Embryonic facial prominence (tissue), 1 donor: Measurements from ENCODE around the gene AKAP7.
"Not testable (repeated sequence)": the region's sequence is repeated elsewhere in the genome, so short reads cannot be mapped to it uniquely, and the experiment has no call there.

ENCODE experiments used
- DNase-seq: peaks from one replicate; pipeline ENCODE4 v3.0.0-alpha.2; 2016; ENCODE audit errors: extremely low spot score

AKAP7 gene

GRCh38 chr6:131135244-131136020, at the start of gene AKAP7:
Gene AKAP7 (plus strand): TSS chr6:131135467. CDS start chr6:131135764, 297 bp downstream.
- DNase-seq: peak; percentile 10

GRCh38 chr6:131090339-131090738, 44.9 kb upstream of the AKAP7 start:
- DNase-seq: not testable (repeated sequence)

GRCh38 chr6:131091944-131092343, 43.3 kb upstream of the AKAP7 start:
- not testable (repeated sequence) for DNase-seq

- DNase-seq: no peak
Measured at GRCh38 chr6:131093334-131093733, 41.9 kb upstream of the AKAP7 start.

- no peak for DNase-seq
Measured at GRCh38 chr6:131096786-131097185, 38.5 kb upstream of the AKAP7 start.

- DNase-seq: no peak
Measured at GRCh38 chr6:131101911-131102680, 33.2 kb upstream of the AKAP7 start.

GRCh38 chr6:131103296-131103695, 32.0 kb upstream of the AKAP7 start:
- no peak for DNase-seq

- no peak for DNase-seq
Measured at GRCh38 chr6:131103901-131104300, 31.4 kb upstream of the AKAP7 start.

GRCh38 chr6:131107151-131107550, 28.1 kb upstream of the AKAP7 start:
- no peak for DNase-seq

- no peak for DNase-seq
Measured at GRCh38 chr6:131112249-131112648, 23.0 kb upstream of the AKAP7 start.

GRCh38 chr6:131115651-131116050, 19.6 kb upstream of the AKAP7 start:
- DNase-seq: no peak

- no peak for DNase-seq
Measured at GRCh38 chr6:131116321-131116720, 18.9 kb upstream of the AKAP7 start.

- no peak for DNase-seq
Measured at GRCh38 chr6:131116755-131117360, 18.4 kb upstream of the AKAP7 start.

GRCh38 chr6:131117878-131118277, 17.4 kb upstream of the AKAP7 start:
- DNase-seq: no peak

GRCh38 chr6:131122007-131122406, 13.3 kb upstream of the AKAP7 start:
- DNase-seq: no peak

- DNase-seq: no peak
Measured at GRCh38 chr6:131122516-131122915, 12.8 kb upstream of the AKAP7 start.

GRCh38 chr6:131124336-131125071, 10.8 kb upstream of the AKAP7 start:
- DNase-seq: no peak

GRCh38 chr6:131125431-131125830, 9.8 kb upstream of the AKAP7 start:
- no peak for DNase-seq

GRCh38 chr6:131129689-131130553, 5.3 kb upstream of the AKAP7 start:
- no peak for DNase-seq

GRCh38 chr6:131130554-131130940, 4.7 kb upstream of the AKAP7 start:
- no peak for DNase-seq

- no peak for DNase-seq
Measured at GRCh38 chr6:131132360-131132759, 2.9 kb upstream of the AKAP7 start.
